Hematopoietic multipotent progenitor cell (in vitro differentiated cells): ENCODE data around the gene REV3L. TPM values are rescaled to one million over a fixed set of nuclear protein-coding genes. Genes with fewer than 3 reads are reported as not detected.
A peak's percentile ranks its signal among the peaks of the same experiment; 100 is the strongest.
"Not testable (repeated sequence)": the region's sequence is repeated elsewhere in the genome, so short reads cannot be mapped to it uniquely, and the experiment has no call there.

Experiments used
- DNase-seq, 3 donors: peaks; one replicate each; pipeline ENCODE4 v3.0.0-alpha.2; 2011 to 2015; ENCODE audit warnings: low read depth in 2 of 3, low spot score in 2 of 3
- total RNA-seq: library from RNA; depleted of rRNA; stranded (reverse); fragments of >200 nt; gene quantifications from one replicate; pipeline ENCODE4 v1.2.3, GENCODE V29; 2012

Gene REV3L, protein sequence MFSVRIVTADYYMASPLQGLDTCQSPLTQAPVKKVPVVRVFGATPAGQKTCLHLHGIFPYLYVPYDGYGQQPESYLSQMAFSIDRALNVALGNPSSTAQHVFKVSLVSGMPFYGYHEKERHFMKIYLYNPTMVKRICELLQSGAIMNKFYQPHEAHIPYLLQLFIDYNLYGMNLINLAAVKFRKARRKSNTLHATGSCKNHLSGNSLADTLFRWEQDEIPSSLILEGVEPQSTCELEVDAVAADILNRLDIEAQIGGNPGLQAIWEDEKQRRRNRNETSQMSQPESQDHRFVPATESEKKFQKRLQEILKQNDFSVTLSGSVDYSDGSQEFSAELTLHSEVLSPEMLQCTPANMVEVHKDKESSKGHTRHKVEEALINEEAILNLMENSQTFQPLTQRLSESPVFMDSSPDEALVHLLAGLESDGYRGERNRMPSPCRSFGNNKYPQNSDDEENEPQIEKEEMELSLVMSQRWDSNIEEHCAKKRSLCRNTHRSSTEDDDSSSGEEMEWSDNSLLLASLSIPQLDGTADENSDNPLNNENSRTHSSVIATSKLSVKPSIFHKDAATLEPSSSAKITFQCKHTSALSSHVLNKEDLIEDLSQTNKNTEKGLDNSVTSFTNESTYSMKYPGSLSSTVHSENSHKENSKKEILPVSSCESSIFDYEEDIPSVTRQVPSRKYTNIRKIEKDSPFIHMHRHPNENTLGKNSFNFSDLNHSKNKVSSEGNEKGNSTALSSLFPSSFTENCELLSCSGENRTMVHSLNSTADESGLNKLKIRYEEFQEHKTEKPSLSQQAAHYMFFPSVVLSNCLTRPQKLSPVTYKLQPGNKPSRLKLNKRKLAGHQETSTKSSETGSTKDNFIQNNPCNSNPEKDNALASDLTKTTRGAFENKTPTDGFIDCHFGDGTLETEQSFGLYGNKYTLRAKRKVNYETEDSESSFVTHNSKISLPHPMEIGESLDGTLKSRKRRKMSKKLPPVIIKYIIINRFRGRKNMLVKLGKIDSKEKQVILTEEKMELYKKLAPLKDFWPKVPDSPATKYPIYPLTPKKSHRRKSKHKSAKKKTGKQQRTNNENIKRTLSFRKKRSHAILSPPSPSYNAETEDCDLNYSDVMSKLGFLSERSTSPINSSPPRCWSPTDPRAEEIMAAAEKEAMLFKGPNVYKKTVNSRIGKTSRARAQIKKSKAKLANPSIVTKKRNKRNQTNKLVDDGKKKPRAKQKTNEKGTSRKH (N-terminal part only)
- total RNA-seq, result 11.3 TPM

DNA sequence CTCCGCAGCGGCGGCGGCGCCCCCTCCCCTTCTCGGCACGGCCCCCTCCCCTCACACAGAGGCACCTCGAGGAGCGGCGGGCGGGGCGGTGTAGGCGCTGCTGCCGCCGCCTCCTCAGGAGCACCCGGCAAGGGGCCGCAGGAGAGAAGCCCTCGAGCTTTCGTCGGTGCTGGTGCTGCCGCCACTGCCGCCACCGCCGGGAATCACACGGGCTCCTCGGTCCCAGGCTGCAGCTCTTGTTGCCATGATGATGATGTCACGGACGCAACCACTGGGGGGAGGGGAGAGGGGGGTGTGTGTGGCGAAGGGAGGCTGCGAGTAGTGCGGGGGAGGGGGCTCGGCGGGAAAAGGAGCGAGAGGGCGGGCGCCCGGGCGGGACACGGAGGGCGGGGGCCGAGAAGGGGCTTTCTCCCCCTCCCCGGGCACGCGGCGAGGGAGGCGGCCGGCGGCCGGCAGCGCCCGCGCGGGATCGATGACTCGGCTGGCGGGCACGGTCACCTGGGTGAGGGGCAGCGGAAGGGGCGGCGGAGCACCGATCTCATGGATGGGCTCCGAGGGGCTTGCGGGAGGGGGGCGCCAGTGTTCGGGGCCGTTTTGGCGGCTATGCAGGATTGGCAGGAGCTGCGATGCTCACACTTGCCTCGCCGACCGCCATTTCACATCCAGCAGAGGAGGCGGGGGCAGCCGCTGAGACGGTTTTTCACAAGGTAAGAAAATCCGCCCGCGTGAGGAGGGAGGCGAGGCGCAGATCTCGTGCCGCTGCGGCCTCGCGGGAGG is at the start of gene REV3L:
Gene REV3L, minus strand, starts transcription at position 260 of the 777 bp plus-strand sequence. CDS start 330 bp downstream, outside the sequence.
- DNase-seq, result peak; percentile 80 to 96 (median 93)

DNA sequence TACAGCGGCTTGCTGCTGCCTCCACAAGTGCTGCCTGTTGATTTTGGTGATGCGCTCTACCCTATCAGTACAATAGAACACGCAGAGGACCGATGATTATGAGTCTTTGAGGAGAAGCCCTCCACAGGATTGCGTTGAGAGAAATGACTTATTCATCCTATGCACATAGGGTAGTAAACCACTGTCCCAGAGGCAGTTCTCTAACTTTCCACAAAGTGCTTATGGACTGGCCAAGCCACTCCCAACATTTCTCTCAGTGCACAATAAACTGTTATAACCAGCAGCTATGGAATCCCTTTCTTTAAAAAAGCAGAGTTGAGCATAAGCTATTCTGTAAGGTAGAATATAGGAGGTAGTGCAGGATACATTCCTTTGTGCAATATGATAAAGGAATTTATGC is 48.2 kb upstream of the REV3L start:
- no peak for DNase-seq

GRCh38 chr6:111530667-111531066 is 47.6 kb upstream of the REV3L start:
- DNase-seq, result no peak

DNA sequence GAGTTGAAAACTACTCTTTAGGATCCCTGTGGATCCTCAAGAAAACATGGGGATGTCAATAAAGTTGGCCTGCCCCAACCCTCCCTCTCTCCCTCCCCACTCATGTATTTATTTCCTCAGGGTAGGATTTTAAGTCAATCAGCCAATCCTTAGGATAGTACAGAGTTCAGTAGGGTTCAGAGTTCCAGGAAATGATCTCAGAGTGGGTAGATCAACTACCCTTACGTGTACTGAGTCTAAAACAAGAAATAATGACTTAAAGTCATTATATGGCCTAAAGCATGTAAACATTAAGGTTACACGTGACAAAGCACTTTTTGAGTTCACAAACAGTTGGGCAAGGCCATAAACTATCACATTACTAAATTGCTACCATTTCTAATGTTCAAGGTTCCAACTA is 47.2 kb upstream of the REV3L start:
- no peak for DNase-seq

DNA sequence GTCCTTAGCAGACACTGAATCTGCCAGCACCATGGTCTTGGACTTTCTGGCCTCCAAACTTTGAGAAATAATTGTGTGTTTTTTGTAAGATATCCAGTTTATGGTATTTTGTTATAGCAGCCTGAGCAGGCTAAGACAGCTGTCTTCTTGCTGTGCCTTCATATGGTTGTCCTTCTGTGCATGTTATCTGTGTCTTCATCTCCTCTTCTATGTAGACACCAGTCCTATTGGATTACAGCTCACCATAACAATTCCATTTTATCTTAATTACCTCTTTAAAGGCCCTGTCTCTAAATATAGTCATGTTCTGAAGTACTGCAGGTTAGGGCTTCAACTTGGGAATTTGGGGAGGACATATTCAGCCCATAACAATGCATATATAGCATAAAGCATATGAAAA is 44.3 kb upstream of the REV3L start:
- DNase-seq, result no peak

- no peak for DNase-seq
Observed at GRCh38 chr6:111524735-111525134, 41.7 kb upstream of the REV3L start.

GRCh38 chr6:111524252-111524651 is 41.2 kb upstream of the REV3L start:
- no peak for DNase-seq

DNA sequence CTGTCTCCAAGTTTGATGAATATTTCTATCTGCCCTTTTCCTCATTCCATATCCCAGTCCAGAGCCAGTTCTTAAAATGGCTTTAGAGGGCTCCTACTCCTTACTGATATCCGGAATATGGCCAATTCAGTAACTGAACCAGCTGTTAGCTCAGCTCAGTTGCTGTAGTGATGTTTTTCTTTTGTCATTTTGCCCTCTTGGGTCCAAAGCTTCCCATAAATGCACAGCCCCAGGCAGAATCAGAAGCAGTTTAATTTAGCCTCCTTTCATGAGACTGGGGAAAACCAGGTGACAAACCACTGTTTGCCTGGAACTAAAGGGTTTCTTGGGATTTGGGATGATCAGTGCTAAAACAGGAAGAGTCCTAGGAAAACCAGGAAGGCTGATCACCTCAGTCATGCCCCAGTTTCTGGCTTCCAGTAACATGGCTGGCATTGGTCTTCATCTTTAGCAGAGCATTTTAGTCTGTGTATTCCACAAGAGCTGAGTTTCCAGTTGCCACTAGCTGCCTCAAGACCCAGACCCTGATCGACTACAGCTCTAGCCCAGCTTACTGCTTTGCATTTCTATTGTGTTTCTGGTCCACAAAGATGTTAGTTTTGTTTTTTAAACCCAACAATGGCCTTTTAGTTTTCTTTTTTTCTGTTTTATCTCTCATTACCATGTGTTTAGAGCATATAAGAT is 40.6 kb upstream of the REV3L start:
- DNase-seq, result no peak

DNA sequence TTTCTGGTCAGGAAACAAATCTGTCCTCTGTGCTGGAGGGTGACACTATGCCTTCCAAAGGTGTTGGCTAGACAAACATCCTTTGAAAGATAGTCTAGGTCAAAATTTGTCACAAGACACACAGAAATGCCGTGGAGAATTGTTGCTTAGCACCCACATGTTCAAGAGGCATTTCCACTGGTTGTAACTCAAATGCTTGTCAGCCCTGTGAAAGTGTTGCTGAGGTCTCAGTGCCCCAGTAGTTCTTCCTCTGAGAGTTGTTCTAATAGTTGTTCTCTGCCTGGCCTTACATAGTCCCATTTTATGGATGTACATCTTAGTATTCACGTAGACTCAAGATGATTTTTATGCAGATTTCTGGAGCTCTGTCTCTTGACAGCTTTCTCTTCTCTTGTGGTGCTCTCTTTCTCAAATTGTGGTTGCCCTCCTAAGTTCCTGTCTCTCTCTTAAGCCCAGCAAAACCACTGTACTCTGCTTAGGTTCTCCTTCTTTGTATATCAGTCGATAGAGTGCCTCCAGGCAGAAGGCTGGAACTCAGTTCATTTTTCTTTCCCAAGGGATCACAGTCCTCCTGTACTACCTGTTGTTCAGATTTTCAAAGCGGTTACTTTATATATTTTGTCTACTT is 39.5 kb upstream of the REV3L start:
- DNase-seq, result peak in 1 of 3 donors; percentile 48

GRCh38 chr6:111521497-111522270 is 38.7 kb upstream of the REV3L start:
- no peak for DNase-seq

GRCh38 chr6:111520524-111520923 is 37.5 kb upstream of the REV3L start:
- DNase-seq, result no peak

- DNase-seq, result no peak
Observed at GRCh38 chr6:111517965-111518364, 34.9 kb upstream of the REV3L start.

GRCh38 chr6:111515259-111515658 is 32.2 kb upstream of the REV3L start:
- no peak for DNase-seq

DNA sequence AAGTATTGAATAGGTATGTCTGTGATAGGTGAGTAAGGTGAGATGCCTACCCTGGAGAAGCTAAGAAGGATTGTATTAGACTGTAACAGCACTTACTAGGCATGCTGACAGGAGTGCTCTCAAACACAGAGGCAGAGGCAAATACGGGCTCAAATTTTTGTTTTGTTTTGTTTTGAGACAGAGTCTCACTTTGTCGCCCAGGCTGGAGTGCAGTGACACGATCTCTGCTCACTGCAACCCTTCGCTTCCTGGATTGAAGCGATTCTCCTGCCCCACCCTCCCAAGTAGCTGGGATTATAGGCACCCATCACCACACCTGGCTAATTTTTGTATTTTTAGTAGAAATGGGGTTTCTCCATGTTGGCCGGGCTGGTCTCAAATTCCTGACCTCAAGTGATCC is 31.5 kb upstream of the REV3L start:
- not testable (repeated sequence) for DNase-seq

DNA sequence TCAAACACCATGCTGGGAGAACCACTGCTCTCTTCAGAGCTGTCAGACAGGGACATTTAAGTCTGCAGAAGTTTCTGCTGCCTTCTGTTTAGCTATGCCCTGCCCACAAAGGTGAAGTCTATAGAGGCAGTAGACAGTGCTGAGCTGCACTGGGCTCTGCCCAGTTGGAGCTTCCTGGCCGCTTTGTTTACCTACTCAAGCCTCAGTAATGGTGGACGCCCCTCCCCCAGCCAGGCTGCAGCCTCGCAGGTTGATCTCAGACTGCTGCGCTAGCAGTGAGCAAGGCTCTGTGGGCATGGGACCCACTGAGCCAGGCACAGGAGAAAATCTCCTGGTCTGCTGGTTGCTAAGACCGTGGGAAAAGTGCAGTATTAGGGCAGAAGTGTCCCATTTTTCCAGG is 24.2 kb upstream of the REV3L start:
- not testable (repeated sequence) for DNase-seq

DNA sequence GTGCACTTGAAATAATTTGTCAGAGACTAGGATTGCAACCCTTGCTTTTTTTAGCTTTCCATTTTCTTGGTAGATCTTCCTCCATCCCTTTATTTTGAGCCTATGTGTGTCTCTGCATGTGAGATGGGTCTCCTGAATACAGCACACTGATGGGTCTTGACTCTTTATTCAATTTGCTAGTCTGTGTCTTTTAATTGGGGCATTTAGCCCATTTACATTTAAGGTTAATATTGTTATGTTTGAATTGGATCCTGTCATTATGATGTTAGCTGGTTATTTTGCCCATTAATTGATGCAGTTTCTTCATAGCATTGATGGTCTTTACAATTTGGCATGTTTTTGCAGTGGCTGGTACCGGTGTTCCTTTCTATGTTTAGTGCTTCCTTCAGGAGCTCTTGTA is 22.5 kb upstream of the REV3L start:
- DNase-seq, result not testable (repeated sequence)

- DNase-seq, result no peak
Observed at GRCh38 chr6:111503660-111504059, 20.6 kb upstream of the REV3L start.

DNA sequence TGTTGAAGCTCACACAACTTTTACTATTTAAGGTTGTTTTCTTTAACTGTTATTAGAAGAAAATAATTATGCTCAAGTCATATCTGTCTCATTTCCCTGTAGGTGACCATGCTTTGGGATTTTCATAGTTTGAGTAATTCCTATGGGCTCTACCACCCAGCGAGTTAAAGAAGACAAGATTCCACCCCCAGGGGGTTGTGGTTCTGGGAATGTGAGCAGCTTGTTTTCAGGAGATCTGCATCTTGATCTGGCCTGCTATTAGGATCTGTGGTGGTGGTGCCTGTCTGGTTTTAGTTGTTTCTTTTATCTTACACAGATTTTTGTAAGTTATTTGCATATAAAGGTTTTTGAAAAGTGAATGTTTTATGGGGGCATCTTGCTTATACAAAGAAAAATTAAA is 20.2 kb upstream of the REV3L start:
- no peak for DNase-seq
